GM21367 (cell line): Measurements from ENCODE around the gene MCRIP2.
A peak's percentile ranks its signal among the peaks of the same experiment; 100 is the strongest.
"Not testable (repeated sequence)": the region's sequence is repeated elsewhere in the genome, so short reads cannot be mapped to it uniquely, and the experiment has no call there.

Source experiments
- ATAC-seq: cut with Tn5 transposase; IDR thresholded peaks from one replicate; pipeline ENCODE4 v1.9.1; 2021; ENCODE audit not compliant: unreplicated experiment

Gene MCRIP2

DNA sequence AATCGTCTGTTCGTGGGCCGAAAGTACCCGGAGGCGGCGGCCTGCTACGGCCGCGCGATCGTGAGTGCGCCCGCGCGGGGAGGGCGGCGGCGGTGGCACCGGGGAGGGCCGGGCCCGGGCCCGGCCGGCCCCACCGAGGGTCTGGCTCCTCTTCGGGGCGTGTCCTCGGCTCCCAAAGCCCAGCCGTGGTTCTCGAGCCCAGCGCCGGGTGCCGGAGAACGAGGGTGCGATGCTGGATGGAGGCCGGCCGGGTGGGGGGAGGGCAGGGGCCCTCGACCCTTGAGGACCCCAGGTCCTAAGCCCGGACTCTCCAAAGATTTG is 39.0 kb downstream of the MCRIP2 start:
- no peak for ATAC-seq

DNA sequence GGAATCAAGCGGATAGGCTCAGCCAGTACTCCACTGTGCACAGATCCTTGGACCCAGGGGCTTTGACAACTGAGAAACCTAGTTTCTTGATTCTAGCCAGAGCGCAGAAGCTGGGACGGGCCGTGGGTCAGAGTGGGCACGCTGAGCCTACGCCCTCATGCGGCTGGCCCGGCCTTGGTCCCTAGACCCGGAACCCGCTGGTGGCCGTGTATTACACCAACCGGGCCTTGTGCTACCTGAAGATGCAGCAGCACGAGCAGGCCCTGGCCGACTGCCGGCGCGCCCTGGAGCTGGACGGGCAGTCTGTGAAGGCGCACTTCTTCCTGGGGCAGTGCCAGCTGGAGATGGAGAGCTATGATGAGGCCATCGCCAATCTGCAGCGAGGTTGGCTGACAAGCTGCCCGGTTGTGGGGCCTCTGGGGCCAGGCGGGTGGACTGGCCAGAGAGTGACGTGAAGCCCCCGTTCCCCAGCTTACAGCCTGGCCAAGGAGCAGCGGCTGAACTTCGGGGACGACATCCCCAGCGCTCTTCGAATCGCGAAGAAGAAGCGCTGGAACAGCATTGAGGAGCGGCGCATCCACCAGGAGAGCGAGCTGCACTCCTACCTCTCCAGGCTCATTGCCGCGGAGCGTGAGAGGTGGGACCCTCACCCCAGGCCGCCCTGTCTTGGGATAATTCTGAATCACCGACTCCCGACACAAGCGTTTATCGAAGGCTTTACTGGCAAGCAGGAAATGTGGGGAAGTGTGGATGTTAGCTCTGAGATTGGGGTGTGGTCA is 39.5 kb downstream of the MCRIP2 start:
- no peak for ATAC-seq

DNA sequence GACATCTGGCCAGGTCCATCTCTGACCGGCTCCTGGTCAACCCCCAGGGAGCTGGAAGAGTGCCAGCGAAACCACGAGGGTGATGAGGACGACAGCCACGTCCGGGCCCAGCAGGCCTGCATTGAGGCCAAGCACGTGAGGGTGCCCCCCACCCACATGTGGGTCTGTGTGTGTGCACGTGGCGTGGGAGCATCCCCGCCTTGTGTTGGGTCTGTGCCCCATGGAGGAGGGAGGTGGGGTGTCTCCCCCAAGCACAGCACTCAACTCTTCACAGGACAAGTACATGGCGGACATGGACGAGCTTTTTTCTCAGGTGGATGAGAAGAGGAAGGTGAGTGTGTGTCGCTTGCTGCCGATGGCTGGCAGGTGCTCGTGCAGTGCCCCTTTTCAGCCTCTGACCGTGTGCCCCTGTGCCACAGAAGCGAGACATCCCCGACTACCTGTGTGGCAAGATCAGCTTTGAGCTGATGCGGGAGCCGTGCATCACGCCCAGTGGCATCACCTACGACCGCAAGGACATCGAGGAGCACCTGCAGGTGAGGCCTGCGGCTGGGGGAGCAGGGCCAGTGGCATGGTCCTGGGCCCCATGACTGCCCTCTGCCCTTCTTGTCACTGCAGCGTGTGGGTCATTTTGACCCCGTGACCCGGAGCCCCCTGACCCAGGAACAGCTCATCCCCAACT is 40.3 kb downstream of the MCRIP2 start:
- ATAC-seq: no peak

DNA sequence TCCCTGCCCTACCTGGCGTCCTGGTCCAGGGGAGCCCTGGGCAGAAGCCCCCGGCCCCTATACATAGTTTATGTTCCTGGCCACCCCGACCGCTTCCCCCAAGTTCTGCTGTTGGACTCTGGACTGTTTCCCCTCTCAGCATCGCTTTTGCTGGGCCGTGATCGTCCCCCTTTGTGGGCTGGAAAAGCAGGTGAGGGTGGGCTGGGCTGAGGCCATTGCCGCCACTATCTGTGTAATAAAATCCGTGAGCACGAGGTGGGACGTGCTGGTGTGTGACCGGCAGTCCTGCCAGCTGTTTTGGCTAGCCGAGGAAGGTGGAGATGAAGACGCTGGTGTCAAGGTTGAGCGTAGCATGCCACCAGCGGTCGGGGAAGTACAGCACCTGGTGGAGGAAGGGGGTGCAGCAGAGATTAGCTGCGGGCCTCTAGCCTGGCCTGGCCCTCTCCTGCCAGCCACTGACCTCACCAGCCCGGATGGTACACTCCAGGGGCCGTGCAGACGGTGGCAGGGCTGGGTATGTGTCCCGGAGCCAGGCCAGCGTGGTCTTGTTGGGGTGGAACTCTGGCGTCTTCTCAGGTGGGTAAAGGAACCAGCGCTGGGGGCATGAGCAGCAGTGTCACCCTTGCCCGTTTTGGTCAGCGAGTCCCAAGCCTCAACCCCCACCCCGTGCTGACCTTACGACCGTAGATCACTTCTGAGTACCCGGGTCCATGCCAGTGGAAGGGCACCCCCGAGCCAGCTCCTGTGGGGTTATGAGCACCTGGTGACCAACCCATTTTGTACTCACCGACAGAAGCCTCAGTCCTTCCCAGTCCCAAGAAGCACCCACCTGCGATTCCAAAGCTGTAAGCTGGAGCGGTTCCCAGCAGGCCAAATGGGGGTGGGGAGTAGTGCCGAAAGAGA is 41.1 kb downstream of the MCRIP2 start:
- ATAC-seq: no peak

DNA sequence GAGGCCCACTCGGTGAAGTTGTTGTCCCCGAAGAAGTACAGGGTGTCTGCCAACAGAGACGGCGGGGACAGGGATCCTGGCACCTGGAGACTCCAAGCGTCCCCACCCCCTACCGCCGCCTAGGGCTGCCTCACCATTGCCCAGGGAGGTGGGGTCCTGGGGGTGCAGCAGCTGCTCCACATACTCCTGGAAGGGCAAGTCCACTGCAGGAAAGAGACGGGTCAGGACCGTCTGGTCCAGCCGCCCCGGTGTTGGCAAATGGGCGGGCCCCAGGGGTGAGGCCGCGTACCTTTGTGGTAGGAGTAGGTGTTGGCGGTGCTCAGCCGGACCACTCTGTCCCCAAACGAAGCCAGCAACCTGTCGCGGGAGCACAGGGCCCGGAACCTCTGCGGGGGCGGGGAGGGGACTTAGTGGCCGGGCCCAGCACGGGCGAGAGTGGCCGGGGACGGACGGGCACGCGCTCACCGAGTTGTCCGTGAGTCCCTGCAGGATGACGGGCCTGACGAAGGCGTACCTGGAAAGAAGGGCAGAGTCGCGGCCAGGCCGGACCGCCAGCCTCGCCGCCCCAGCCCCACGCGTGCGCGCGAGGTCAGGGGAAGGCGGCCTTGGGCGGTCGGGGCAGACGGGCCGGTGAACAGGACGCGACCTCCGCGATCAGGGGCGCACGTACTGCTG is 41.9 kb downstream of the MCRIP2 start:
- no peak for ATAC-seq

DNA sequence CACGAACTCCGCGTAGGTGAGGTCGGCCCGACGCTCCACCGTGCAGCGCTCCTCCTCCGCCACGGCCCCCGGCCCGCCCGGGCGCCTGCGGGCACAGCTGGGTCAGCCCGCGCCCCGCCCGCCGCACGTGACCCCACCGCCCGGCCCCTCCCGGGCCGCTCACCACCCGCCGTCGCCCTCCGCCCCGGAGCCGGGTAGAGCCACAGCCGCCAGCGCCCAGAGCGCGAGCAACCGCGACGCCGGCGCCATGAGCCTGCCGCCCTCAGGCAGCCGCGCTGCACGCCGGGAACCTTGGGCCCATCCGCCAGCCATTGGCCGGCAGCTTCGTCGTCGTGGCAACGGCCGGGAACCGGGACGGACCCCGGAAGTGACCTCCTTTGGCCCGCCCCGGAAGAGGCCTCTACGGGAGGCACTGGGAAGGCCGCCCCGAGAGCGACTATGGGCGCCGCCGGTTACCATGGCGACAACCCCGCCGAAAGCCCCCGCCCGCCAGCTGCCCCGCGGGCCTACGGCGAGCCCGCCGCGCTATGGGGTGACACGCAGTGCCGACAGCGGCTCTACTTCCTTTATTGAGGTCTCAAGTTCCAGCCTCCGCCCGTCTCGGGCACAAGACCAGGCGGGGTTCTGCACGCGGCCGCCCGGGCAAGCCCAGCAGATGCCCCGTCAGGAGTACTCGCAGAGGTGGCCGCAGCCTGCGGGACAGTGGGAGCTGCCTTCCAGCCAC is 42.6 kb downstream of the MCRIP2 start, which contains the start of gene JMJD8:
TSS of gene JMJD8 (minus strand) at position 264 of the 724 bp plus-strand sequence. CDS start at position 249, 15 bp downstream.
- peak; percentile 56 for ATAC-seq

DNA sequence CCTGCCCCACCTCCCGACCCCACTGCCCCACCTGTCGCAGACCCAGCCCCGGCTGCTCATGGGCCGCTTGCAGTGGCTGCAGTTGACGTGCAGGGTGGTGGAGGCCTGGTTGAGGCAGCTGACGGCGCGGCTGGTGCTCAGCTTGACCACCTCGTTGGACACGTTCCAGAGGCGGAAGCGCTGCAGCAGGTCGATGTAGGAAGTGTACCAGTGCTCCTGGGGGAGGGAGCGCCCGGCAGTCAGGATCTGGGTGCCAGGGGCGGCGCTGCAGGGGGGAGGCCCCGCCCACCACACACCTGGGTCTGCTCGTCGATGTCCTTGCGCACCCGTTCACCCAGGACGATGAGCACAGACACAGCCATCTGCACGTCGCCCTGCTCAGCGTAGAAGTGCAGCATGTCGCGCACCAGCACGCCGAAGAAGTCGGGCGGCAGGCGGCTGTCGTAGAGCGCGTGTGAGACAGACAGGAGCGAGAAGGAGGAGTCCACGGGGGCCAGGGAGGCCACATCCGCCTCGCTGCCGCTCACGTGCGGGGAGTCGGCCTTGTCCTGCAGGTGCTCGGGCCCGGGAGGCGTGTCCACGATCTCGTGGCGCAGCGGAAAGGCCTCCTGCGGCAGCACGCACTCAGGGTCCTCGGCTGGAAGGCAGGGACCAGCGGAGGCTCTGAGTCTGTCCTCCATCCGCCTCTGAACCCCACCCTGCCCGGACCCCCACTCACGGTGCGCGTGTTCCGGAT is 43.5 kb downstream of the MCRIP2 start:
- ATAC-seq: no peak

DNA sequence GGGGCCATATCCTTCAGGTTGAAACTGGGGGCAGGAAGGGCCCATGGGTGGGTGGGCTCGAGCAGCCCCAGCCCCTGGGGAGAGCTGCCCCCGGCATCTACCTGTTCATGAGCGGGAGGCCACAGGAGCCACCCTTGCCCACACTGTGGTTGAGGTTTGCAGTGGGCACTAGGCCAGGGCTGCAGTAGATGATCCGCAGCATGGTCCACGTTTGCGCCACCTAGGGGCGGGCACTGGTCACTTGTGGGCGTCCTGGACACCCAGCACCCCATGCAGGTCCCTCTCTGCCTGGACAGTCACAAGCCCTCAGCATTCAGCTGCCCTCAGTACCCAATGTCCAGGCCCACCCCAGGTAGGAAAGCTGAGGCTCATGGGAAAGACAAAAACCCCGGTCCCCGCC is 44.3 kb downstream of the MCRIP2 start:
- no peak for ATAC-seq

DNA sequence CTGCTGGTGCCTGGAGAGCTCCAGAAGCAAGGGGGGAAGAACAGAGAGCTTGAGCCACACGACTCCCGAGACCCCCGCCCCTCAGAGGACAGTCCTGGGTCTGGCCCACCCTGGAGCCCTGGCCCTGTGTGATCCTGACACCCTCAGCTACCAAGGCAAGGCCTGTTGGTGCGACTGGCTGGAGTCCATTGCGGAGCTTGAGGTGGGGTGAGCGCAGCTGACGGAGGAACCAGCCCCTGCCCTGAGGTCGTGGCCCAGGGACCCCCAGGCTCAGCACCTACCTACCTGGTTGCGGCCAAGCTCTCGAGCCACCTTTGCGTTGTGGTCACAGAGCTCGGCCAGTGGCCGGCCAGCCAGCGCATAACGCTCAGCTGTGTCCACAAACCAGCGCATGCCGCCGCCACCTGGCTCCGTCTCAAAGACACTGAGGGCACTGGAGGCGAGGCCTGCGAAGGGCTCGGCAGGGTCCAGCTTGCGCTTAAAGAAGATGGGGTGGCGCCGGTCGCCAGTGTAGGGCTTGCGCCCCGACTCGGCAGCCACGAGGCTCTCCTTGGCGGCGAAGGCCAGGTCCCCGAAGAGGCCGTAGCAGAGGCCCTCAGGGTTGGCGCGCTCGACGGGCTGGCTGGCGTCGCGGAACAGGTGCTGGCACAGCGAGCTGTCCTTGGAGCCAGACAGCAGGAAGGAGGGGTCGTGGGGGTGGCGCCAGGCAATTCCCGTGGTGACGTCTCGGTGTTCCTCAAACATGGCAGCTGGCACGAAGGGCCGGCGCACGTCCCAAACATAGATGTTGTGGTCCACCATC is 45.0 kb downstream of the MCRIP2 start:
- no peak for ATAC-seq

DNA sequence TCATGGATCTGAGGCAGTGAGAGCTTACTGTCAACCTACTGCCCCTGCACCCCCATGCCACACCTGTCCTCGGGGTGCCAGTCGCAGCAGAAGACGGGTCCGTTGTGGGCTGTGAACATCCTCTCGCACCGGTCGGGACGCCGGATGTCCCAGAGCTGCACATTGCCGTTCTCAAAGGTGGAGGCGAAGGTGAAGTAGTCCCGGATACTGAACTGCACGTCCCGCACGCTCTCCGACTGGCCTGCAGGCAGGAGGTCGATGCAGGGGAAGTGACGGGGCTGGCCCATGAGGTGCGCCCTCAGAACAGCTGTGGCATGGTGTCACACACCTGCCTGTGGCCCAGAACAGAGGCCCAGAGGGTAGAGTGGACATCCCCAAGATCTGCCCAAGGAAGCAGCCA is 45.9 kb downstream of the MCRIP2 start:
- ATAC-seq: no peak

DNA sequence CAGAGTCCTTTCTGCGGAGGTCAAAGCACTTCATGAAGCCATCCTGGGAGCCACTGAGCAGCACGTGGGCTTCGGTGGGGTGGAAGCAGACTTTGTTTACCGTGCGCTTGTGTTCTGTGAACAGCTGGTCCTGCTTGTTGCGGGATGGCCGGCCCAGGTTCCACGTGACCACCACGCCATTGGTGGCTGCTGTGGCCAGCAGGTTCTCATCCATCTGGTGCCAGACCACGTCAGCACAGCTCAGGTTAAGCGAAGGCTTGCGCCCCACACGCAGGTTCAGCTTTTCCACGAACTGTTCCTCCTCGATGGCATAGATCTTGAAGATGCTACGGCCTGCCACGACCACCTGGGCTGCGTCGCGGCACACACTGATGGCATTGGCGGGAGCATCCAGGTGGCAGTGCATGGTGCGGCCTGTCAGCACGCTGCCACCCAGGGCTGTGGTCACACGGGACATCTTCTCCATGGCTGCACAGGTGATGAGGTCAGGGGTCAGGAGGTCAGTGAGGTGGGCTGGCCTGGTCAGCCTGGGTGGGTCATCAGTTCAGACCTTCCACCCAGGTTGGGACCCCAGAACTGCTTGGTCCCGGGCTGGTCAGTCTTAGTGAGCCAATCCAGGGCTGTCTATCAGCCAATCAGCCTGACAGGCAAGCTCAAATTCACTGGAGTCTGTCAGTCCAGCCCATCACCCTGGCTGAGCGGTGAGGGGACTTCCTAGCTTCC is 47.7 kb downstream of the MCRIP2 start:
- no peak for ATAC-seq

DNA sequence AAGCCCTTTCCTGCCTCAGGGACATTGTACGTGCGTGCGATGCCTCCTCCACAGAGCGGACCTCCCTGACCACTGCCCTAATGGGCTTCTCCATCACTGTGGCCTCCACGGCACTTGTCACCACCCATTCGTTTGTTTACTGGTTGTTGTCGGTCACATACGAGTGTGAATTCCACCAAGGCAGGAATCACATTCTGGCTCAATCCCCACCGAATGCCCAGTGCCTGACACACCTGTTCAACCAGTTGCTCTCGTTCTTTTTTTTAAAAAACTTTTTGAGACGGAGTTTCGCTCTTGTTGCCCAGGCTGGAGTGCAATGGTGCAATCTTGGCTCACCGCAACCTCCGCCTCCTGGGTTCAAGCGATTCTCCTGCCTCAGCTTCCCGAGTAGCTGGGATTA is 49.6 kb downstream of the MCRIP2 start:
- ATAC-seq: not testable (repeated sequence)

DNA sequence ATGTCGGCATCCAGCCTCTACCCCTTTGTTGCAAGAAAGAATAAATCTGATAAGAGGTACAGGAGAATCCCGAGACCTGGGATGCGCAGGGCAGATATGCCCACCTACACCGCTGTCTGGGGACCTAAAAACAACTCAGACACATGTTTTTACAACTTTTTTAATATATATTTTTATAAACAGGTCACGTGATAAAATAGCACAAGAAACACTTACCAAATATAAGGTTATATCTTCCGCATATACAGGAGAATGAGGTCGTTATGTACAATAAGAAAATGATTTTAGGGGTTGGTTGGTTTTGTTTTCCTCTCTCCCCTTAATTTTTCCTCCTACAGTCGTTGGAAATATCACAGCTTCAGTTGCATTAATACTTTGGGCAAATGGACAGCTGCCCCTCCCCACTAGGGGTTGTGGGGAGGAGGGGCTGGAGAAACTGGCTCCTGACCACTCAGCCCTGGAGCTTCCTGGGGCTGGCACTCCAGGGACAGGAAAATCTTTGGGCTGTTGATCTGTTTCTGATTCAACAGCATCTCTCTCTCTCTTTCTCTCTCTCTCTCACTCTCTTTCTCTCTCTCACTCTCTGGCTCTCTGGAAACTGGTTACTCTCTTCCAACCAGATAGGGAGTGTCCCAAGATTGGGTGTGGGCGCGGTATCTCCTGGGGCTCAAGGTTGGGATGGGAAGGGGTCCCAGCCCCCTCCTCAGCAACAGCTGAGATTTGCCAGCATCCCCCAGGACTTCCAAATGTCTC is 50.9 kb downstream of the MCRIP2 start:
- ATAC-seq: no peak

DNA sequence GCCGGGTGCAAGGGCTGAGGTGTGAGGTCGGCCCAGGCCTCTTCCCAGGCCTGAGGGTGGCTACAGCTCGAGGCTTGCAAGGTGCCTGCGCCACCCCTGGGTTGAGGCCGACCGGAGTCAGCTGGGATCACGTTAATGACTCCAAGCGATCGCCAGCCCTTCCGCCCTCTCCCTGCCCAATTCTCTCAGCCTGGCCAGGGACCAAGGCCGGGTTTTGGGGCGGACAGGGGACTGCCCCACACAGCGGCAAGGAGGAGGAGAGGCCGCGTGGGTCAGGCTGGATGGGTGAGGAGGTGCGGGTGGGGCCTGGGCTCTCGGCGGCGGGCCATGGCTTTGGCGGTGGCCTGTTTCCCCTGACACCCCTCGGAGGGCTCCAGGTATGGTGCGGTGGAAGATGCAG is 51.7 kb downstream of the MCRIP2 start:
- ATAC-seq: no peak

DNA sequence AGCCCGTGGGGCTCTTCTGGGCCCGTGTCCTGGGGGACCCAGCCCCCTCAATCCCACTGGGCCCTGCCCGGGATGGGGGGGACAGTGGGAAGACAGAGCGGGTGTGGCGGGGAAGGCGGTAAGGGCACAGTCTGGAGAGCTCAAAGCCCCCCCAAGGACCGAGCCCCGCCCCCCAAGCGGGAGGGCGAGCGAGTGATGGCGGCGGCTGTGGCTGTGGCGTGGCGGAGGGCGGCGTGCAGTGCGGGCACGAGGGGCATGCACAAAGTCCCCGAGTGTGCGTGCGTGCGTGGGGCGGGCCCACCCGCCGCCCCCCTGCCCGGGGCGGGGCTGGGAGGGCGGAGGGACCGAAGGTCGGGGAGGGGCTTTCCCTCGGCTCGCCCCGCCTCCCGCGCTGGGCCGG is 52.1 kb downstream of the MCRIP2 start:
- no peak for ATAC-seq

DNA sequence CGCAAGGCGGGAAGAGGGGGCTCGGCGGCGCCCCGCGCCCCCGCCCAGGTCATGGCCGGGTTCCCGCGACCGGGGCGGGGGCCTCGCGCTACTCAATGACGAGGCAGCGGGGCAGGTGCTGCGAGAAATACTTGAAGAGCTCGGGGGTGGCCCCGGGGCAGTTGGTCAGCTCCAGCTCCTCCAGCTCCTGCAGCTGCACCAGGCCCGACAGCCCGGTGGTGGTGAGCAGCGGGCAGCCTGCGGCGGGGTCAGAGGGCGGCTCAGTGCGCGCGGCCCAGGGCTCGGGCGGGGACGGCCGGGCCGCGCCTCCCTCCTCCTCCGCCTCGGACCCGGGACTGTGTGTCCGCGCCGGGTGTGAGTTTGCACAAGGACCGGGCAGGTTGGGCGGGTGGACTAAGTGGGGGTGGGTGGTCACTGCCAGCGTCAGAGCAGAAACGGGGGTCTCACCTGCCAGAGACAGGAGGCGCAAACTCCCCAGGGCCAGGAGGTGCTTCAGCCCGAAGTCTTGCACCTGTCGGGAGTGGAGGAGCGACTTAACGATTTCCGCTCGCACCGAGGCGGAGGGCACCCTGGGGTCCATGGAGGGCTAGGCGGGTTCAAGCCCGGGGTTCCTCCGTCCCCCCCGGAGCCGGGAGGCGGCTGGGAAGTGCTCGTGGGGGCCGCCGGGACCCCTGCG is 52.7 kb downstream of the MCRIP2 start:
- ATAC-seq: no peak

DNA sequence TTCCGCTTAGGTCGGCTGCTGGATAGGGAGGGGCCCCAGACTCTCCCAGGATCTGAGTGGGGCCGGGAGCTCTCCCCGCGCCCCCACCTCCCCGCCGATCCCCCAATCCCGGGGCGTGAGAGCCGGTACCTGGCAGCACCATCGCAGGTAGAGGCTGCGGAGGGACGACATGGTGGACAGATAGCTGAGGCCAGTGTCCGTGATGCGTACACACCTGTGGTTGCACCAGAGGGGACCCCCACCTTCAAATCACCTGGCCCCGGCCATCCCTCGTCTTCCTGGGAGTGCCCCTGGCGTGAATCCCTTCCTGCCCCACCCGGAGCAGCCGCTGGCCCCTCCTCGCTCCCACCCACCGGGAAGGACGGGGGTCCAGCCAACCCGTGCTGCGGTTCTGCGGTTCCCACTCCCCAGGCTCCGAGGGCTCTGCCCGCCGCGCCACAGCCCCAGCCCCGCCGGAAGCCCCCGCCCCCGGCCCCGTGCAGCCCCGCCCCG is 53.3 kb downstream of the MCRIP2 start:
- ATAC-seq: no peak
